Natural killer cell (primary cell): Measurements from ENCODE around the gene ARL17B. TPM values are rescaled to one million over a fixed set of nuclear protein-coding genes. Genes with fewer than 3 reads are reported as not detected.
"Not testable (repeated sequence)": the region's sequence is repeated elsewhere in the genome, so short reads cannot be mapped to it uniquely, and the experiment has no call there.

Experiments
- ATAC-seq, 3 donors: fragments of 150-1000 bp in 2 of 3; fragments of 200-7000 bp in 1 of 3; cut with Tn5 transposase; 1 replicate in 1 of 3; 2 replicates in 2 of 3; pipeline ENCODE4 v1.10.0; 2021; ENCODE audit warnings: mild to moderate bottlenecking in 2 of 3, moderate library complexity in 2 of 3
- DNase-seq, 2 donors: peaks; one replicate each; pipeline versions ENCODE4 v3.0.0 to v3.0.0-alpha.2; 2013 to 2021; ENCODE audit warnings: mixed read lengths in 1 of 2
- H3K27ac ChIP-seq: one replicate; pipeline ENCODE4 v1.5.1; 2013; ENCODE audit warnings: mild to moderate bottlenecking, low read length
- H3K27me3 ChIP-seq: one replicate; pipeline ENCODE4 v1.6.1; 2013; ENCODE audit warnings: low read length; ENCODE audit not compliant: control insufficient read depth, insufficient read depth
- H3K36me3 ChIP-seq: one replicate; pipeline ENCODE4 v1.6.1; 2013; ENCODE audit warnings: low read length; ENCODE audit not compliant: control insufficient read depth, insufficient read depth
- H3K4me1 ChIP-seq: one replicate; pipeline ENCODE4 v1.6.1; 2013; ENCODE audit warnings: low read length; ENCODE audit not compliant: control insufficient read depth, insufficient read depth
- H3K4me3 ChIP-seq: one replicate; pipeline ENCODE4 v1.5.1; 2013; ENCODE audit warnings: low read length
- H3K9me3 ChIP-seq: one replicate; pipeline ENCODE4 v1.6.1; 2013; ENCODE audit warnings: low read length; ENCODE audit not compliant: control insufficient read depth, insufficient read depth
- H3K27ac Mint-ChIP-seq, 2 donors: one replicate each; pipeline ENCODE4 v1.8.0; 2022; ENCODE audit warnings: mild to moderate bottlenecking in 2 of 2, mixed read lengths in 2 of 2, moderate library complexity in 1 of 2
- H3K27me3 Mint-ChIP-seq, 2 donors: one replicate each; pipeline ENCODE4 v1.8.0; 2022; ENCODE audit warnings: low read depth in 2 of 2, mixed read lengths in 2 of 2
- H3K36me3 Mint-ChIP-seq: one replicate; pipeline ENCODE4 v1.8.0; 2022; ENCODE audit warnings: mixed read lengths
- H3K4me1 Mint-ChIP-seq, 2 donors: one replicate each; pipeline ENCODE4 v1.8.0; 2022; ENCODE audit warnings: mixed read lengths in 2 of 2
- H3K4me3 Mint-ChIP-seq: one replicate; pipeline ENCODE4 v1.8.0; 2022; ENCODE audit warnings: mild to moderate bottlenecking, moderate library complexity, mixed read lengths
- H3K9me3 Mint-ChIP-seq, 2 donors: one replicate each; pipeline ENCODE4 v1.8.0; 2022; ENCODE audit warnings: mixed read lengths in 2 of 2
- WGBS: methylation state at CpG from one replicate; pipeline ENCODE4 v1.1.7; 2013; ENCODE audit warnings: missing lambda C conversion rate; ENCODE audit not compliant: insufficient coverage; 5-methylcytosine and 5-hydroxymethylcytosine counted together
- intact Hi-C: fragments of 100-400 bp; cut with micrococcal nuclease; formaldehyde crosslinking; loops from one replicate; pipeline ENCODE4 v1.14.2; 2022
- total RNA-seq, 4 donors: library from RNA; stranded (reverse); fragments of 120-200 nt in 1 of 4; gene quantifications; one replicate each; pipeline versions ENCODE4 v1.2.3 to v1.2.4, GENCODE V29; 2013 to 2022

ARL17B gene
- total RNA-seq = 10 to 100 TPM; 18.6 to 30.3 (median 20.0) TPM
- total RNA-seq (2013) = 15.6 TPM

- H3K4me1 Mint-ChIP-seq, H3K9me3 Mint-ChIP-seq, H3K4me3 ChIP-seq, H3K27ac ChIP-seq, H3K4me1 ChIP-seq, H3K27me3 Mint-ChIP-seq, H3K36me3 ChIP-seq, H3K36me3 Mint-ChIP-seq, H3K27me3 ChIP-seq, H3K9me3 ChIP-seq, H3K27ac Mint-ChIP-seq, H3K4me3 Mint-ChIP-seq, intact Hi-C loops: not testable (repeated sequence)
- DNase-seq (peak in 1 of 2 donors; percentile 49), ATAC-seq (peak; percentile 91 to 97 (median 96))
- no CpG with 5 or more reads among the region's 22 CpGs for WGBS
Observed at GRCh38 chr17:46361755-46362154, at the start of gene ARL17B. TSS of gene ARL17B (minus strand) at chr17:46361766. CDS start at chr17:46358397, 3,369 bp downstream.

GRCh38 chr17:46409864-46410263, 48.3 kb upstream of the ARL17B start:
- H3K36me3 Mint-ChIP-seq, intact Hi-C loops, DNase-seq, H3K4me3 ChIP-seq, H3K9me3 ChIP-seq, H3K36me3 ChIP-seq, ATAC-seq, H3K27me3 Mint-ChIP-seq, H3K9me3 Mint-ChIP-seq, H3K27me3 ChIP-seq, H3K4me1 ChIP-seq, H3K4me3 Mint-ChIP-seq, H3K4me1 Mint-ChIP-seq, H3K27ac Mint-ChIP-seq, H3K27ac ChIP-seq: not testable (repeated sequence)
- no CpG with 5 or more reads among the region's 2 CpGs for WGBS

GRCh38 chr17:46407155-46407554, 45.6 kb upstream of the ARL17B start:
- H3K4me1 ChIP-seq, H3K4me1 Mint-ChIP-seq, H3K9me3 ChIP-seq, H3K27me3 Mint-ChIP-seq, H3K27ac Mint-ChIP-seq, H3K36me3 ChIP-seq, ATAC-seq, H3K36me3 Mint-ChIP-seq, H3K27ac ChIP-seq, H3K4me3 ChIP-seq, H3K9me3 Mint-ChIP-seq, DNase-seq, intact Hi-C loops, H3K27me3 ChIP-seq, H3K4me3 Mint-ChIP-seq: not testable (repeated sequence)
- no CpG with 5 or more reads among the region's 5 CpGs for WGBS

- H3K27me3 ChIP-seq, ATAC-seq, H3K27ac Mint-ChIP-seq, H3K9me3 Mint-ChIP-seq, H3K4me3 Mint-ChIP-seq, intact Hi-C loops, H3K4me3 ChIP-seq, DNase-seq, H3K9me3 ChIP-seq, H3K4me1 Mint-ChIP-seq, H3K36me3 Mint-ChIP-seq, H3K4me1 ChIP-seq, H3K27ac ChIP-seq, H3K27me3 Mint-ChIP-seq, H3K36me3 ChIP-seq: not testable (repeated sequence)
- no CpG with 5 or more reads among the region's 2 CpGs for WGBS
Observed at GRCh38 chr17:46401033-46401787, 39.6 kb upstream of the ARL17B start.

GRCh38 chr17:46400543-46400942, 39.0 kb upstream of the ARL17B start:
- H3K4me3 ChIP-seq, H3K27me3 ChIP-seq, H3K4me3 Mint-ChIP-seq, H3K27ac ChIP-seq, DNase-seq, H3K27me3 Mint-ChIP-seq, H3K36me3 ChIP-seq, ATAC-seq, H3K27ac Mint-ChIP-seq, H3K9me3 ChIP-seq, H3K9me3 Mint-ChIP-seq, H3K4me1 Mint-ChIP-seq, H3K36me3 Mint-ChIP-seq, H3K4me1 ChIP-seq, intact Hi-C loops: not testable (repeated sequence)
- WGBS = no CpG with 5 or more reads among the region's 3 CpGs

GRCh38 chr17:46399993-46400392, 38.4 kb upstream of the ARL17B start:
- ATAC-seq, intact Hi-C loops, H3K9me3 ChIP-seq, H3K27me3 ChIP-seq, H3K4me3 ChIP-seq, H3K4me3 Mint-ChIP-seq, DNase-seq, H3K36me3 ChIP-seq, H3K27ac Mint-ChIP-seq, H3K4me1 Mint-ChIP-seq, H3K27me3 Mint-ChIP-seq, H3K9me3 Mint-ChIP-seq, H3K36me3 Mint-ChIP-seq, H3K27ac ChIP-seq, H3K4me1 ChIP-seq: not testable (repeated sequence)
- no CpG with 5 or more reads among the region's 9 CpGs for WGBS

GRCh38 chr17:46396292-46396691, 34.7 kb upstream of the ARL17B start:
- H3K4me3 ChIP-seq, H3K4me1 Mint-ChIP-seq, H3K36me3 Mint-ChIP-seq, H3K9me3 ChIP-seq, H3K36me3 ChIP-seq, H3K27ac Mint-ChIP-seq, H3K9me3 Mint-ChIP-seq, H3K4me1 ChIP-seq, H3K27ac ChIP-seq, DNase-seq, H3K27me3 ChIP-seq, ATAC-seq, H3K4me3 Mint-ChIP-seq, H3K27me3 Mint-ChIP-seq, intact Hi-C loops: not testable (repeated sequence)
- WGBS = no CpG with 5 or more reads among the region's 2 CpGs

- ATAC-seq, H3K27me3 ChIP-seq, H3K27ac Mint-ChIP-seq, H3K27ac ChIP-seq, H3K27me3 Mint-ChIP-seq, intact Hi-C loops, H3K36me3 ChIP-seq, H3K4me3 ChIP-seq, H3K4me1 ChIP-seq, H3K9me3 ChIP-seq, H3K4me3 Mint-ChIP-seq, H3K9me3 Mint-ChIP-seq, H3K4me1 Mint-ChIP-seq, DNase-seq, H3K36me3 Mint-ChIP-seq: not testable (repeated sequence)
- WGBS = no CpG with 5 or more reads among the region's 2 CpGs
Observed at GRCh38 chr17:46393702-46394101, 32.1 kb upstream of the ARL17B start.
